Measurements from ENCODE around the gene COPE.

The COPE gene

DNA sequence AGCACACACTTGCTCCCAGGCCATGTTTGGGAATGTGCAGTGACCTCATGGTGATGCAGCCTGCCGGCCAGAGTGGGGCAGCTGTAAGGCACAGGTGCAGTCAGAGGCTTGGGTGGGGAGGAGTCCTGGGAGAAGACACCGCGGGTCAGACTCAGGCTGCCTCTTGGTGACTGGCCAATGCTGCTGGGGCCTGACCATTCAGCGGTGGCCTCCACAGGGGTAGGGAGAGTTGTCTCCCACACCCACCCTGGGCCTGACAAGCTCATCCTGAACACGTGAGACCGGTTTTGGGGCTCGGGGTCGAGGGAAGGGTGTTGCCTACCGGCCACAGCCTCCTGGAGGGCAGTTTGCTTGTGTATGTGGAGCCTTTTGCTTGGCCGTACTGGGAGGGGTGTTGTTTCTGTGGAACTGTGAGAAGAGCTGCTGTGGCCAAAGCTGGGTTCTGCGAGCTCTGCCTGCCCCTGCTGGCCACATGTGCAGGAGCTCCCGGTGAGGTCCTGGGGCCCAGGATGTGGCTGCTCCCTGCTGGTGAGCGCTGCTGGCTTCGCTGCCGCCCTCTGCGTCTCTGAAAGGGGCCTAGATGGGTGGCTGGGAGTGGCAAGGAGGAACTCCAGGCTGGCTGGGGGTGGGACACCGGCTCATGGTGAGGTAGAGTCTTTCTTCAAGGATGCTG lies 65.3 kb downstream of the COPE start:
- in situ Hi-C loops (cut with MboI; ENCODE audit: low sequenced_read_pairs): no loop called here

DNA sequence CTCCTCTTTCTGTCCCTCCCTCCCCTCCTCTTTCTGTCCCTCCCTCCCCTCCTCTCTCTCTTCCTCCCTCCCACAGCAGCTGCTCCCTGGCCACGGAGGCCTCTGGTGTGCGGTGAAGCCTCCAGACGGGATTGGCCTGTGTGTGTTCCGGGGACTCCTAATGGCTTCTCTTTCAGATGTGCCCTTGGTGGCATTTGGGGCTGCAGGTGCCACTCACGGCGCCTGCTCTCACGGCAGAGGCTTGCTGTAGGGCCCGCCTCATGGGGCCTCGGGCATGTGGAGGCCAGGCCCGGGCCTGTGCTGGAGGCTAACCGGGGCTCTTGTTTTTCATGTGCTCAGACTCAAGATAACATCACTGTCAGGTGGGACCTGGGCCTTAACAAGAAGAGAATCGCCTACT lies 66.5 kb downstream of the COPE start:
- in situ Hi-C loops (cut with MboI; ENCODE audit: low sequenced_read_pairs): no loop called here

DNA sequence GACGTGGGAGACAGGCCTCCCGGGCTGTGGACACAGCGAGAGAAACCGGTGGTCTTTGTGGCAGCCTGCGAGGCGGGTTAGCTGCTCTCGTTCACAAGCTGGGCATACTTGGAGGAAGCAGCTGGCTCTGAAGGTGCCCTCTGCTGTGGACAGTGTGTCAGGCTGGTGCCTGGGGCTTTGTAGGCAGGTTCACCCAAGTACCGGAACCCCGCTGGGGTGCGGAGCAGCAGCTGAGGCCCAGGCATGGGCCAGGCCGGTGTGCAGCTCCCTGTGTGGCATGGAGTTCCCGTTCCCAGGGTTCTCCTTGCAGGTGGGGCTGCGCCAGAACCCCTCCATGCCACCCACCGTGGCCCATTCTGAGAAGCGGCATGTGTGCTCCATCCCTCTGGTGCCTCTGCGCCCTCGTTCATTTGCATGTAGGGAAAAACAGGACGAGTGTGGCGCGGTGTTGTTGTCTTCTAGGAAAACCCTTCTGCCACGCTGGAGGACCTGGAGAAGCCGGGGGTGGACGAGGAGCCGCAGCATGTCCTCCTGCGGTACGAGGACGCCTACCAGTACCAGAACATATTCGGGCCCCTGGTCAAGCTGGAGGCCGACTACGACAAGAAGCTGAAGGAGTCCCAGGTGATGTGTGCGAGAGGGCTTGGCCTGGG lies 67.4 kb downstream of the COPE start:
- in situ Hi-C loops (cut with MboI; ENCODE audit: low sequenced_read_pairs): no loop called here

DNA sequence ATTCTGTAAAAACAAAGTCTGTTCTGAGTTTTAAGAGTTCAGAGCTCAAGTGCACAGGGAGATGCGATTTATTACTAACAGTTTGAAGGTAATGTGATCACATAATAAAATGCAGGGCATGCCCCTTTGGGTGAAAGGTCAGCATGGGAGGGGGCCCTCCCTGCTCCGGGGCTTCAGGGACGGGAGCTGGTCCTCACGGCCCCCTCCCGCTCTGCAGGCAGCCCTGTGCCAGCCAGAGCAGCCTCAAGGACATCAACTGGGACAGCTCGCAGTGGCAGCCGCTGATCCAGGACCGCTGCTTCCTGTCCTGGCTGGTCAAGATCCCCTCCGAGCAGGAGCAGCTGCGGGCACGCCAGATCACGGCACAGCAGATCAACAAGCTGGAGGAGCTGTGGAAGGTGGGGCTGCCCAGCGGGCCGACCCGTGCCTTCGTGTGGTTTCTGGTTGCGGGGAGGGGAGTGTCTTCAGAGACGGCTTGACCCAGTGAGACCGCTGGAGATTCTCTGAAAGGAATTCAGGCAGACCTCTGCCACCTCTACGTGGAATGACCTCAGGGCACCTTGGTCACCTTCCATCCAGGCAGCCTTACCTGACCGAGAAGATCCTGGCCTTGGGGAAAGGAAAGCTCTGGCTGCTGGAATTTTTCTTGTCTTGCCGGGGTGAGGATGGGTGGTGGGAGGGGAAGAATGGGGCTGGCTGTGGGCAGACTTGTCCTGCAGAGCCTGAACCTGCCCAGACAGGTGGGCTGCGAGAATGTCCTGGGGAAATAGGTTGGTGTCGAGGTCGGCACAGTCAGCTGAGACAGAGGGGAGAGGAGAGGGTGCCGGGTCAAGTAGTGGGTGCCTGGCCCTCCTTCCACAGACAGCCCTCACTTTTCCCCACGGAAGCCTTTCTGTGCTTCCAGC lies 68.5 kb downstream of the COPE start:
- in situ Hi-C loops (cut with MboI; ENCODE audit: low sequenced_read_pairs): no loop called here

DNA sequence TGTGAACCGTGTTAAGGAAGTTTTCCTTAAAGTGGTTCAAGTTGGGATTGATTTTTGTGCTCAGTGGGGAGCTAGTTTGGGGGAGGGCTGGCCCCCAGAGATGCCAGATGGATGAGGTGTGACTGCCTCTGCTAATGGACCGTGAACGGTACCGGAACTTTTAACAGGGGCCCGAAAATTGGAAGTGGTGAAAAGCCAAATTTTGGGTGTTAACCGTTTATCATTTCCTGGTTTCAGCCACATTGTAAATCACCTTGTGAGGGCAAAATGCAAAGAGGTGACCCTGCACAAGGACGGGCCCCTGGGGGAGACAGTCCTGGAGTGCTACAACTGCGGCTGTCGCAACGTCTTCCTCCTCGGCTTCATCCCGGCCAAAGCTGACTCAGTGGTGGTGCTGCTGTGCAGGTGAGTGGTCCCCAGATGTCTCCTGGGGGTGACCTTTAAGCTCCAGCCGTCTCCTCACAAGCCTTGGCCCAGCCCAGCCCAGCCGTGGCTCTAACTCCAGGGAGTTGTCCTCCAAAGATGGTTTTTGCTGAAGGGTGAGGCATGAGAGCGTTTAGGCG lies 69.3 kb downstream of the COPE start:
- in situ Hi-C loops (cut with MboI; ENCODE audit: low sequenced_read_pairs): no loop called here

Data from hTERT RPE-1 (cell line).